Neural cell (in vitro differentiated cells): ENCODE data around the gene ZNF787.

ENCODE experiments used
- CTCF ChIP-seq: fragments of 450-650 bp; IDR thresholded peaks from 2 replicates; pipeline ENCODE4 v1.5.1; 2014; ENCODE audit warnings: antibody characterized with exemption, mild to moderate bottlenecking, moderate library complexity; ENCODE audit not compliant: poor library complexity, severe bottlenecking
- EP300 ChIP-seq: fragments of 450-650 bp; conservative IDR thresholded peaks from 2 replicates; pipeline ENCODE4 v1.6.1; 2014; ENCODE audit warnings: antibody characterized with exemption, mild to moderate bottlenecking, moderate library complexity; ENCODE audit not compliant: poor library complexity, severe bottlenecking
- EZH2 ChIP-seq: fragments of 200-600, 300-800 bp; shearing (Covaris generic), sonication (generic); IDR thresholded peaks from 2 replicates; pipeline ENCODE4 v1.6.1; 2014; ENCODE audit warnings: antibody characterized with exemption, low read length, borderline replicate concordance, mild to moderate bottlenecking; ENCODE audit not compliant: insufficient read depth, poor library complexity, severe bottlenecking
- POLR2AphosphoS5 ChIP-seq: IDR thresholded peaks from 2 replicates; pipeline ENCODE4 v1.6.1; 2012
- REST ChIP-seq: IDR thresholded peaks from 2 replicates; pipeline ENCODE4 v1.6.1; 2012; ENCODE audit warnings: borderline replicate concordance

- TF ChIP-seq CTCF = no peak
- no peak for TF ChIP-seq EZH2
- TF ChIP-seq EP300 = no peak
- TF ChIP-seq REST = no peak
- TF ChIP-seq POLR2AphosphoS5 = no peak
Observed at GRCh38 chr19:56118666-56119581, 2.2 kb downstream of the ZNF787 start.
